Neural crest cell (in vitro differentiated cells): ENCODE data around the gene BORCS5. TPM values are rescaled to one million over a fixed set of nuclear protein-coding genes. Genes with fewer than 3 reads are reported as not detected.
A peak's percentile ranks its signal among the peaks of the same experiment; 100 is the strongest.

Experiments used
- DNase-seq: peaks from one replicate; pipeline ENCODE4 v3.0.0; 2021; ENCODE audit warnings: low read depth, mixed read lengths, low spot score
- H3K27ac Mint-ChIP-seq: one replicate; pipeline ENCODE4 v1.8.0; 2021; ENCODE audit warnings: mild to moderate bottlenecking, mixed read lengths; ENCODE audit not compliant: unreplicated experiment
- H3K27me3 Mint-ChIP-seq: 2 replicates; pipeline ENCODE4 v1.8.0; 2021; ENCODE audit warnings: low read depth, mild to moderate bottlenecking, mixed read lengths
- H3K36me3 Mint-ChIP-seq: 2 replicates; pipeline ENCODE4 v1.8.0; 2021; ENCODE audit warnings: low read depth, mild to moderate bottlenecking, mixed read lengths
- H3K4me1 Mint-ChIP-seq: 2 replicates; pipeline ENCODE4 v1.8.0; 2021; ENCODE audit warnings: mixed read lengths
- H3K4me3 Mint-ChIP-seq: one replicate; pipeline ENCODE4 v1.8.0; 2021; ENCODE audit warnings: mild to moderate bottlenecking, mixed read lengths
- H3K9me3 Mint-ChIP-seq: 2 replicates; pipeline ENCODE4 v1.8.0; 2021; ENCODE audit warnings: mixed read lengths
- total RNA-seq: library from RNA; stranded (reverse); gene quantifications from 2 replicates; pipeline ENCODE4 v1.2.1, GENCODE V29; 2021
- TF ChIP-seq, protein P1 (sequence below): fragments of 200-600 bp; sonication (generic); conservative IDR thresholded peaks from 2 replicates; pipeline ENCODE4 v1.5.0; 2021; ENCODE audit warnings: antibody characterized with exemption, mild to moderate bottlenecking

BORCS5 gene
- total RNA-seq, 1 donor from 2014 or later = 15.0 TPM

DNA sequence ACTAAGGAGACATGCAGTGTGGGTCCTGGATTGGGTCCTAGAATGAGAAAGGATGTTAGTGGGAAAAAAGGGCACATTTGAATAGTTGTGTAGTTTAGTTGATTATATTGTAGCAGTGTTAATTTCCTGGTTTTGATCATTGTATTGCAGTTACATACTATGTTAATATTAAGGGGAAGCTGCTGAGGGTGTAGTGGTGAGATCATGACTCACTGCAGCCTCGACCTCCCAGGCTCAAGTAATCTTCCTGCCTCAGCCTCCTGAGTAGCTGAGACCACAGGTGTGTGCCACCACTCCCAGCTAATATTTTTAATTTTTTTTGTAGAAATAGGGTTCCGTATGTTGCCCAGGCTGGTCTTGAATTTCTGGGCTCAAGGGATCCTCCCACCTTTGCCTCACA is 21.7 kb downstream of the BORCS5 start:
- TF ChIP-seq, protein P1, sequence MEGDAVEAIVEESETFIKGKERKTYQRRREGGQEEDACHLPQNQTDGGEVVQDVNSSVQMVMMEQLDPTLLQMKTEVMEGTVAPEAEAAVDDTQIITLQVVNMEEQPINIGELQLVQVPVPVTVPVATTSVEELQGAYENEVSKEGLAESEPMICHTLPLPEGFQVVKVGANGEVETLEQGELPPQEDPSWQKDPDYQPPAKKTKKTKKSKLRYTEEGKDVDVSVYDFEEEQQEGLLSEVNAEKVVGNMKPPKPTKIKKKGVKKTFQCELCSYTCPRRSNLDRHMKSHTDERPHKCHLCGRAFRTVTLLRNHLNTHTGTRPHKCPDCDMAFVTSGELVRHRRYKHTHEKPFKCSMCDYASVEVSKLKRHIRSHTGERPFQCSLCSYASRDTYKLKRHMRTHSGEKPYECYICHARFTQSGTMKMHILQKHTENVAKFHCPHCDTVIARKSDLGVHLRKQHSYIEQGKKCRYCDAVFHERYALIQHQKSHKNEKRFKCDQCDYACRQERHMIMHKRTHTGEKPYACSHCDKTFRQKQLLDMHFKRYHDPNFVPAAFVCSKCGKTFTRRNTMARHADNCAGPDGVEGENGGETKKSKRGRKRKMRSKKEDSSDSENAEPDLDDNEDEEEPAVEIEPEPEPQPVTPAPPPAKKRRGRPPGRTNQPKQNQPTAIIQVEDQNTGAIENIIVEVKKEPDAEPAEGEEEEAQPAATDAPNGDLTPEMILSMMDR = no peak
- Mint-ChIP-seq H3K9me3 (no peaks in the 10 kb centered on the region), H3K36me3 (peaks cover 3% of the 10 kb centered on the region), H3K4me1 (peaks cover 17% of the 10 kb centered on the region), H3K27ac (no peak overlapping the region), H3K4me3 (no peak overlapping the region), H3K27me3 (no peaks in the 10 kb centered on the region)
- DNase-seq = no peak

DNA sequence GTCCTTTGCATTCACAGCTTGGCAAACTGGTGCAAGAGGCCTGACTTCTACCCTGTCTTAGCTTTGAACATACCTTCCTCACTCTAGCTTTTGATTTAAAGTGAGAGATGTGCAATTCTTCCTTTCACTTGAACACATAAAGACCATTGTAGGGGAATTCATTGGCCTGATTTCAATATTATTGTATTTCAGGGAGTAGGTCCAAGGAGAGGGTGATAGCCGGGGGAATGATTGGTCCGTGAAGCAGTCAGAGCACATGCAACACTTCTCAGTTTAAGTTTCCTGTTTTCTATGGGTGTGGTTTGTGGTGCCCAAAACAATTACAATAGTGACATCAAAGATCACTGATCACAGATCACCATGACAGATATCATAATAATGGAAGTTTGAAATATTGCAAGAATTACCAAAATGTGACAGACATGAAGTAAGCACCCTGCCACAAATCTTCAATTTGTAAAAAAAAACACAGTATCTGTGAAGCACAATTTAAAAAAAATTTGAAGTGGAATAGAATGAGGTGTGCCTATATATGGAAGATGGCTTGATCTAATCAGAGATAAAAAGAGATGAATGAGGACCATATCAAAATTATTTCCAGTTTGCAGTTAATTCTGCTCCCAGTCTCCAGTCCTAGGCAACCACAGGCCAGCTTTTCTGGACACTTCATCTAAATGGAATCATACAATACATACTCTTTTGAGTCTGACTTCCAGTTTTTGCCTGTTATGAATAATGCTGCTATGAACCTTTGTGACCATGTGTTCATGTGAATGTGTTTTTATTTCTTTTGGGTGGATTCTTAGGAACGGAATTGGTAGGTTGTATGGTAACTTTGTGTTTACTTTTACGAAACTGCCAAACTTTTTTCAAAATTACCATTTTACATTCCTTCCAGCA is 23.2 kb downstream of the BORCS5 start:
- H3K36me3 Mint-ChIP-seq = peaks cover 3% of the 10 kb centered on the region
- no peak for DNase-seq
- TF ChIP-seq, protein P1 = no peak
- H3K4me1 Mint-ChIP-seq = peaks cover 31% of the 10 kb centered on the region
- H3K4me3 Mint-ChIP-seq = no peak overlapping the region
- H3K9me3 Mint-ChIP-seq = no peaks in the 10 kb centered on the region
- no peaks in the 10 kb centered on the region for H3K27me3 Mint-ChIP-seq
- H3K27ac Mint-ChIP-seq = no peak overlapping the region

DNA sequence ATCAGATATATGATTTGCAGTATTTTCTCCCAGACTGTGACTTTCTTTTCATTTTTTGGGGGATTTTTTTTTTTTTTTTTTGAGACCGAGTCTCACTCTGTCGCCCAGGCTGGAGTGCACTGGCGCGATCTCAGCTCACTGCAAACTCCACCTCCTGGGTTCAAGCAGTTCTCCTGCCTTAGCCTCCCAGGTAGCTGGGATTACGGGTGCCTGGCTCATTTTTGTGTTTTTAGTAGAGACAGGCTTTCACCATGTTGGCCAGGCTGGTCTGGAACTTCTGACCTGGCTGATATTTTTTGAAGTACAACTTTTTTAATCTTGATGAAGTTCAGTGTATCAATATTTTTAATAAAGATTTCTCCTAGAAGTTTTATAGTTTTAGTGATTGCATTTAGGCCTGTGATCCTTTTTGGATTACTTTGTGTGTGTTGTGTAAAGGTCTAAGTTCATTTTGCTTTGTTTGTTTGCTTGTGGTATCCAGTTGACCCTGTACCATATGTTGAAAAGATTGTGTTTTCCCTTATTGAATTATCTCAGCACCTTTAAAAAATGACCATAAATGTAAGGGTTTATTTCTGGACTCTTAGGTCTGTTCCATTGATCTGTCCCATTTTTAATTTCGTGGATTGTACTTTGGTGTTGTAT is 24.2 kb downstream of the BORCS5 start:
- H3K4me1 Mint-ChIP-seq = peaks cover 35% of the 10 kb centered on the region
- H3K36me3 Mint-ChIP-seq = peaks cover 3% of the 10 kb centered on the region
- TF ChIP-seq, protein P1 = no peak
- no peak for DNase-seq
- H3K27me3 Mint-ChIP-seq = no peaks in the 10 kb centered on the region
- no peak overlapping the region for H3K27ac Mint-ChIP-seq
- no peak overlapping the region for H3K4me3 Mint-ChIP-seq
- H3K9me3 Mint-ChIP-seq = no peaks in the 10 kb centered on the region

DNA sequence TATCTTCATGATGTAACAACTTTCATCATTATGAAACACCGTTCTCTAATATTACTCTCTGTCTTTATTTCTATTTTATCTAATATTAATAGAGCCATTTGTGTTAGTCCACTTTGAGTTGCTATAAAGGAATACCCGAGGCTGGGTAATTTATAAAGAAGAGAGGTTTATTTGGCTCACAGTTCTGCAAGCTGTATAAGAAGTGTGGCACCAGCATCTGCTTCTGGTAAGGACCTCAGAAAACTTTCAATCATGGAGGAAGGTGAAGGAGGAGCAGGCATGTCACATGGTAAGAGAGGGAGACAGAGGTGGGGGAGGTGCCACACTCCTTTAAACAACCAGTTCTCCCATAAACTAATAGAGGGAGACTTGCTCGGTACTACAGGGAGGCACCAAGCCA is 25.1 kb downstream of the BORCS5 start:
- H3K36me3 Mint-ChIP-seq = peaks cover 3% of the 10 kb centered on the region
- no peaks in the 10 kb centered on the region for H3K27me3 Mint-ChIP-seq
- TF ChIP-seq, protein P1 = no peak
- no peak for DNase-seq
- peak overlapping the region; percentile 77 for H3K27ac Mint-ChIP-seq
- no peaks in the 10 kb centered on the region for H3K9me3 Mint-ChIP-seq
- H3K4me3 Mint-ChIP-seq = no peak overlapping the region
- peaks cover 31% of the 10 kb centered on the region for H3K4me1 Mint-ChIP-seq

DNA sequence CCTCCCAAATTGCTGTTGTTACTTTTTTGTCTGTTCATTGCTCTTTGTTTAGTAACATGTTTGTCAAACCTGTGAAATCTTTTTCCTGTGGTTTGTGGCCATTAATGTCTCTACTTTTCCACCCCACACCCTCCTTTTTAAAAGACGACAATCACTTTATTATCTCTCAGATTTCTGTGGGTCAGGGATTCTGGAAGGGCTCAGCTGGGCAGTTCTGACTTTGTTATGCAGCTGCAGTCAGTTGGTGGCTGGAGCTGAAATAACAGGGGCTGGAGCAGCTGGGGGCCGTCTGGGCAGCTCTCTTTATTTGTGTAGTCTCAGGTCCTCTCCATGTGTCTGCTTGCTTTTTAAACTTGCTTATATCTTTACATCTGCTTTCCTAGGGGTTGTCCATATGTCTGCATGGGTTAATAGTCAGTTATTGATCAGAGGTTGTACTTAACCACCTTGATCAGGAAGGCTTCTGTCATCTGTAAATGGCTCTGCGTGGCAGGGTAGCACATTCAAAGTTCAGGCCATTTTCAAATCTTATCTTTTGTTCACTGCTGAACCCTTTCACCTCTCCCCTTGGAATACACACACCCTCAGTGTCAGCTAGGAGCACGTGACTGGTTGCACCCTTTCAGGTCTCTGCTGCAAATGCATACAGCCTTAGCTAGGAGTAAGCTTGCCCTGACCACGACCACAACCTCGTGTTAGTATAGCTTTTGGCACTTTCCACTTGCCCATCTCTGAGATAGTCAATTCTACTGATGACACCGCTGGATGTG is 27.9 kb downstream of the BORCS5 start:
- H3K9me3 Mint-ChIP-seq = no peaks in the 10 kb centered on the region
- H3K27ac Mint-ChIP-seq = peak overlapping the region; percentile 82
- no peaks in the 10 kb centered on the region for H3K27me3 Mint-ChIP-seq
- peaks cover 34% of the 10 kb centered on the region for H3K4me1 Mint-ChIP-seq
- DNase-seq = no peak
- peaks cover 5% of the 10 kb centered on the region for H3K36me3 Mint-ChIP-seq
- peak overlapping the region; percentile 15 for H3K4me3 Mint-ChIP-seq
- TF ChIP-seq, protein P1 = no peak
